ENCODE results near the gene RABGAP1L. TPM values are rescaled to one million over a fixed set of nuclear protein-coding genes. Genes with fewer than 3 reads are reported as not detected.

RABGAP1L gene
- total RNA-seq, 4 donors from 2014 or later: 170 to 282 (median 182) TPM

DNA sequence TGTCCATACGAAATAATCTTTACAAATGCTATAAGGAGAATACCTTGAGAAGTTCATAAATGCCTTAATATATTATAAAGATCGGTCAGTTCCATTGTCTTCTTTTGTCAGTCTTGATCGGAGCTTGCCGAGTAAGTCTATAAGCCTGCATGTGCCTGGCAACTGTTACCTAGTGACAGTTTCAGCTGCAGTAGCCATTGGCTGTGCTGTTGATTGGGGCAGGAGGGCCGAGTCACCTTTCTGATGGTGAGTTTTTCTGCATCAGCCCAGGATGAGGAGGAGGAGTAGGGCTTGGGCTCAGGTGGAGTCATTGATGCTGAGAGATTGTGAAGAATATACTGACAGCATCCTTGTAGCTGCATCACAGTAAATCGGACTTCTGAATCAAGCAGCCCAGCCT, 286.5 kb downstream of the RABGAP1L start:
- TF ChIP-seq POLR2A (IDR thresholded peaks at IDR 0.05): no peak
- TF ChIP-seq, protein P1, sequence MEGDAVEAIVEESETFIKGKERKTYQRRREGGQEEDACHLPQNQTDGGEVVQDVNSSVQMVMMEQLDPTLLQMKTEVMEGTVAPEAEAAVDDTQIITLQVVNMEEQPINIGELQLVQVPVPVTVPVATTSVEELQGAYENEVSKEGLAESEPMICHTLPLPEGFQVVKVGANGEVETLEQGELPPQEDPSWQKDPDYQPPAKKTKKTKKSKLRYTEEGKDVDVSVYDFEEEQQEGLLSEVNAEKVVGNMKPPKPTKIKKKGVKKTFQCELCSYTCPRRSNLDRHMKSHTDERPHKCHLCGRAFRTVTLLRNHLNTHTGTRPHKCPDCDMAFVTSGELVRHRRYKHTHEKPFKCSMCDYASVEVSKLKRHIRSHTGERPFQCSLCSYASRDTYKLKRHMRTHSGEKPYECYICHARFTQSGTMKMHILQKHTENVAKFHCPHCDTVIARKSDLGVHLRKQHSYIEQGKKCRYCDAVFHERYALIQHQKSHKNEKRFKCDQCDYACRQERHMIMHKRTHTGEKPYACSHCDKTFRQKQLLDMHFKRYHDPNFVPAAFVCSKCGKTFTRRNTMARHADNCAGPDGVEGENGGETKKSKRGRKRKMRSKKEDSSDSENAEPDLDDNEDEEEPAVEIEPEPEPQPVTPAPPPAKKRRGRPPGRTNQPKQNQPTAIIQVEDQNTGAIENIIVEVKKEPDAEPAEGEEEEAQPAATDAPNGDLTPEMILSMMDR (IDR thresholded peaks at IDR 0.05): no peak
- Histone ChIP-seq H3K4me3 (no peak overlapping the region), H3K27ac (no peak overlapping the region), H3K27me3 (no peaks in the 10 kb centered on the region), H3K9me3 (no peaks in the 10 kb centered on the region), H3K36me3 (no peaks in the 10 kb centered on the region), H3K4me1 (no peaks in the 10 kb centered on the region)
- DNase-seq: no peak

DNA sequence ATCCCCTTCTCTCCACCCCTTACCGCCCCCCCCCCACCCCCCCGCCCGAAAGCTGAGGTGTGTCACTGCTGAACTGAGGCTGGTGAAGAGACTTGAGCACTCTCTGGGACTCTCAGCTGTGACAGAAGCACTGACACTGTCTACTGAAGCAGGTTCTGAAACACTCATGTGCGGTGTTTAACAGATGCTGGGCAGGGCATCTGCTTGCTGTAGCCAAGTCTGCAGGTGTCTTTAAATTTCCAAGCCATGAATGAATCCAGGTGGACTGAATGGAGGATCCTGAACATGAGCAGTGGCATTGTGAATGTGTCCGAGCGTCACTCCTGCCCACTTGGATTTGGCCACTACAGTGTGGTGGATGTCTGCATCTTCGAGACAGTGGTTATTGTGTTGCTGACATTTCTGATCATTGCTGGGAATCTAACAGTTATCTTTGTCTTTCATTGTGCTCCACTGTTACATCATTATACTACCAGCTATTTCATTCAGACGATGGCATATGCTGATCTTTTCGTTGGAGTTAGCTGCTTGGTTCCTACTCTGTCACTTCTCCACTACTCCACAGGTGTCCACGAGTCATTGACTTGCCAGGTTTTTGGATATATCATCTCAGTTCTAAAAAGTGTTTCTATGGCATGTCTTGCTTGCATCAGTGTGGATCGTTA, 288.7 kb downstream of the RABGAP1L start, which contains the start of gene GPR52:
GPR52 (plus strand) TSS at position 99 of the 665 bp plus-strand sequence; CDS start at position 247, 148 bp downstream.
- Histone ChIP-seq H3K4me3 (no peak within 1 kb of the TSS), H3K27ac (no peak within 1 kb of the TSS), H3K4me1 (no peaks in the 10 kb centered on the region), H3K9me3 (no peaks in the 10 kb centered on the region), H3K27me3 (no peaks in the 10 kb centered on the region), H3K36me3 (no peaks in the 10 kb centered on the region)
- DNase-seq: no peak
- TF ChIP-seq, protein P1 (IDR thresholded peaks at IDR 0.05): no peak
- no peak for TF ChIP-seq POLR2A (IDR thresholded peaks at IDR 0.05)

DNA sequence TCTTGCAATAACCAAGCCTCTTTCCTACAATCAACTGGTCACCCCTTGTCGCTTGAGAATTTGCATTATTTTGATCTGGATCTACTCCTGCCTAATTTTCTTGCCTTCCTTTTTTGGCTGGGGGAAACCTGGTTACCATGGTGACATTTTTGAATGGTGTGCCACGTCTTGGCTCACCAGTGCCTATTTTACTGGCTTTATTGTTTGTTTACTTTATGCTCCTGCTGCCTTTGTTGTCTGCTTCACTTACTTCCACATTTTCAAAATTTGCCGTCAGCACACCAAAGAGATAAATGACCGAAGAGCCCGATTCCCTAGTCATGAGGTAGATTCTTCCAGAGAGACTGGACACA, 289.2 kb downstream of the RABGAP1L start:
- no peaks in the 10 kb centered on the region for H3K9me3 ChIP-seq
- H3K27ac ChIP-seq: no peak overlapping the region
- no peak for TF ChIP-seq POLR2A (IDR thresholded peaks at IDR 0.05)
- TF ChIP-seq, protein P1 (IDR thresholded peaks at IDR 0.05): no peak
- no peak for DNase-seq
- no peaks in the 10 kb centered on the region for H3K4me1 ChIP-seq
- no peaks in the 10 kb centered on the region for H3K27me3 ChIP-seq
- H3K4me3 ChIP-seq: no peak overlapping the region
- H3K36me3 ChIP-seq: no peaks in the 10 kb centered on the region

DNA sequence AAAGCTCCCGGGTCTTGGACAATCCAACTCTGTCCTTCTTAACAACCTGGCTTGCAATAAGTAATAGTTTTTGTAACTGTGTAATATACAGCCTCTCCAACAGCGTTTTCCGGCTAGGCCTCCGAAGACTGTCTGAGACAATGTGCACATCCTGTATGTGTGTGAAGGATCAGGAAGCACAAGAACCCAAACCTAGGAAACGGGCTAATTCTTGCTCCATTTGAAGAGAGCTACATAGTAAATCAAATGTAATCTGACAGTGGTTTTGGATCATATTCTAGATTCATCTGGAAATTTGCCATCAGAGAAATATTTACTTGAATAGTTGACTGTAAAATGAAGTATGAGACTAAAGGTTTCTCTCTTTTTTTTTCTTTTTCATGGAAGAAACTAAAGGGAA, 289.7 kb downstream of the RABGAP1L start:
- Histone ChIP-seq H3K27me3 (no peaks in the 10 kb centered on the region), H3K36me3 (no peaks in the 10 kb centered on the region), H3K4me3 (no peak overlapping the region), H3K27ac (no peak overlapping the region), H3K9me3 (no peaks in the 10 kb centered on the region), H3K4me1 (no peaks in the 10 kb centered on the region)
- TF ChIP-seq, protein P1 (IDR thresholded peaks at IDR 0.05): no peak
- no peak for TF ChIP-seq POLR2A (IDR thresholded peaks at IDR 0.05)
- DNase-seq: no peak

DNA sequence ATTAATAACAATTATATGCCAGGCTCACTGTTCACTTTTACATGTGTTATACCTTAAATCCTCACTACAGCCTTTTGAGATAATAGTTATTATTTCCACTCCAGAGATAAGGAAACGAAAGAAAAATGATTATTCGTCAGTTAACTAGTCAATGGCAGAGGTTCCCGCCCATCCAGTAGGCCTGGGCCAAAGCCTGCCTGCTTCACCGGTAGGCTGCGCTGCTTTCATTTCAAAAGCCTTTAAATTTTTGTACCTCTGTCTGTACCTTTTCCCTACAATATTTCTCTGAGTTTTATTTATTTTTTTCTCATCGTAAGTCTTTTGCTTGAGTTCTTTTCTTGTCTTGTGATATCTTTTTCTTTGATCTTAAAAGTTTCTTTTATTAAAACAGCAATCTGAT, 292.1 kb downstream of the RABGAP1L start:
- TF ChIP-seq POLR2A (IDR thresholded peaks at IDR 0.05): no peak
- TF ChIP-seq, protein P1 (IDR thresholded peaks at IDR 0.05): no peak
- H3K27me3 ChIP-seq: no peaks in the 10 kb centered on the region
- no peaks in the 10 kb centered on the region for H3K9me3 ChIP-seq
- no peak overlapping the region for H3K27ac ChIP-seq
- H3K36me3 ChIP-seq: no peaks in the 10 kb centered on the region
- H3K4me1 ChIP-seq: no peaks in the 10 kb centered on the region
- no peak overlapping the region for H3K4me3 ChIP-seq
- no peak for DNase-seq

Data from Peyer's patch (tissue), 4 donors.